HepG2 (cell line): Measurements from ENCODE around the gene NHERF2. TPM values are rescaled to one million over a fixed set of nuclear protein-coding genes. Genes with fewer than 3 reads are reported as not detected.
A peak's percentile ranks its signal among the peaks of the same experiment; 100 is the strongest.

ENCODE experiments used
- ATAC-seq: fragments of 200-7000 bp; cut with Tn5 transposase; 3 replicates; pipeline ENCODE4 v1.9.1; 2020; ENCODE audit warnings: mild to moderate bottlenecking, moderate library complexity
- BruUV-seq: library from RNA; stranded (reverse); fragments of 400-500 nt; replicated peaks from 2 replicates; lab custom pipeline; 2021; lab: Mats Ljungman, UMichigan
- CTCF ChIA-PET: fragments of 300-600 bp; formaldehyde crosslinking; extraction: SDS; loops from one replicate; lab custom pipeline; 2021; ENCODE audit warnings: low total read pairs, inconsistent platforms, low intra/inter-chr PET ratio; lab: Yijun Ruan, JAX
- POLR2A ChIA-PET: fragments of 350-600 bp; sonication (Branson Sonifier 250); formaldehyde crosslinking; loops from one replicate; lab custom pipeline; 2020; ENCODE audit warnings: antibody characterized with exemption, inconsistent platforms; lab: Yijun Ruan, JAX
- DNase-seq: peaks from one replicate; pipeline ENCODE4 v3.0.0-alpha.2; 2015; ENCODE audit warnings: low spot score
- FAIRE-seq: peaks from 3 replicates; lab custom pipeline; 2011; peaks lifted over from hg19 to GRCh38; lab: Jason Lieb, UNC
- H2AFZ ChIP-seq: one replicate; pipeline ENCODE4 v1.6.1; 2011; ENCODE audit warnings: low read length, inconsistent platforms
- H3K27ac ChIP-seq: fragments of 300-600 bp; 3 replicates; pipeline ENCODE4 v1.8.0; 2011; ENCODE audit warnings: mixed run types, mild to moderate bottlenecking, mixed read lengths, low read length, inconsistent platforms; ENCODE audit not compliant: insufficient read depth; ENCODE audit errors: extremely low read length
- H3K27me3 ChIP-seq, 2 experiments: fragments of 200-600 bp in 1 of 2; 2 replicates in 1 of 2; 3 replicates in 1 of 2; pipeline versions ENCODE4 v1.6.0 to v1.8.0; 2011; ENCODE audit warnings: low read length in 2 of 2, mild to moderate bottlenecking in 2 of 2, moderate library complexity in 2 of 2, inconsistent platforms in 1 of 2; ENCODE audit not compliant: insufficient read depth in 2 of 2, control insufficient read depth in 1 of 2
- H3K36me3 ChIP-seq, 2 experiments: fragments of 200-600 bp in 1 of 2; replicated peaks in 1 of 2; 2 replicates in 1 of 2; 3 replicates in 1 of 2; pipeline versions ENCODE4 v1.5.1 to v1.8.0; 2011; ENCODE audit warnings: low read length in 2 of 2, inconsistent platforms in 1 of 2; ENCODE audit not compliant: insufficient read depth in 2 of 2, control insufficient read depth in 1 of 2
- H3K4me1 ChIP-seq: 2 replicates; pipeline ENCODE4 v1.5.1; 2012; ENCODE audit warnings: low read length, inconsistent platforms; ENCODE audit not compliant: insufficient read depth
- H3K4me2 ChIP-seq: 2 replicates; pipeline ENCODE4 v1.6.0; 2011; ENCODE audit warnings: low read depth, low read length, inconsistent platforms
- H3K4me3 ChIP-seq, 3 experiments: fragments of 200-600 bp in 1 of 3; sonication (generic), shearing (Covaris generic) in 1 of 3; replicated peaks in 1 of 3; 2 replicates each; pipeline ENCODE4 v1.5.1; 2011 to 2016; ENCODE audit warnings: low read length in 3 of 3, inconsistent platforms in 2 of 3, low read depth in 2 of 3, mild to moderate bottlenecking in 2 of 3, control low read depth in 1 of 3, mixed read lengths in 1 of 3; ENCODE audit not compliant: insufficient read depth in 1 of 3
- H3K79me2 ChIP-seq: one replicate; pipeline ENCODE4 v1.6.1; 2011; ENCODE audit warnings: low read length, inconsistent platforms; ENCODE audit not compliant: insufficient read depth
- H3K9ac ChIP-seq: 2 replicates; pipeline ENCODE4 v1.6.0; 2011; ENCODE audit warnings: mild to moderate bottlenecking, low read depth, low read length, inconsistent platforms; ENCODE audit not compliant: insufficient read depth
- H3K9me3 ChIP-seq: 2 replicates; pipeline ENCODE4 v1.5.1; 2012; ENCODE audit warnings: mild to moderate bottlenecking, low read length
- H4K20me1 ChIP-seq: 2 replicates; pipeline ENCODE4 v1.6.0; 2011; ENCODE audit warnings: inconsistent platforms, mild to moderate bottlenecking, low read length, moderate library complexity; ENCODE audit not compliant: insufficient read depth
- AGO2 ChIP-seq: fragments of 200-400 bp; formaldehyde crosslinking; optimal IDR thresholded peaks from 2 replicates; pipeline ENCODE3; 2017; ENCODE audit warnings: mild to moderate bottlenecking, low read depth, low read length, moderate library complexity
- HNRNPL ChIP-seq: fragments of 200-400 bp; formaldehyde crosslinking; IDR thresholded peaks from 2 replicates; pipeline ENCODE4 v1.6.1; 2017; ENCODE audit warnings: mild to moderate bottlenecking, low read depth, low read length
- MIER3 ChIP-seq: IDR thresholded peaks from 2 replicates; pipeline ENCODE4 v1.6.1; 2016; ENCODE audit warnings: missing compliant biosample characterization, borderline replicate concordance
- MTF2 ChIP-seq: sonication (generic); formaldehyde crosslinking; IDR thresholded peaks from 2 replicates; pipeline ENCODE4 v1.5.0; 2020; ENCODE audit warnings: missing genetic modification reagents, borderline replicate concordance
- PCBP1 ChIP-seq: fragments of 200-400 bp; formaldehyde crosslinking; IDR thresholded peaks from 2 replicates; pipeline ENCODE4 v1.6.1; 2017; ENCODE audit warnings: mild to moderate bottlenecking, low read depth, low read length, borderline replicate concordance
- RFX3 ChIP-seq: IDR thresholded peaks from 2 replicates; pipeline ENCODE4 v1.6.1; 2016; ENCODE audit warnings: missing biosample characterization, missing genetic modification reagents
- SRY ChIP-seq: sonication (generic); formaldehyde crosslinking; IDR thresholded peaks from 2 replicates; pipeline ENCODE4 v1.8.0; 2022; ENCODE audit warnings: mild to moderate bottlenecking, missing genetic modification reagents
- ZNF205 ChIP-seq: IDR thresholded peaks from 2 replicates; pipeline ENCODE4 v1.6.1; 2018; ENCODE audit warnings: missing biosample characterization, missing genetic modification reagents
- WGBS: methylation state at CpG from one replicate; pipeline ENCODE4 v1.1.6; 2017; ENCODE audit warnings: low lambda C conversion rate; 5-methylcytosine and 5-hydroxymethylcytosine counted together
- in situ Hi-C: cut with HindIII; loops from 2 replicates; pipeline ENCODE4 v1.10.0; 2017; ENCODE audit warnings: low pct_unique_long_range_greater_than_20kb; ENCODE audit not compliant: extremely low pct_ligation_motif_present
- intact Hi-C: fragments of 100-400 bp; cut with micrococcal nuclease; formaldehyde crosslinking; loops from one replicate; pipeline ENCODE4 v1.10.0; 2022; ENCODE audit not compliant: unreplicated experiment
- polyA plus RNA-seq, 8 experiments: library from polyadenylated mRNA; depleted of rRNA in 3 of 8; stranded (reverse) in 7 of 8; unstranded in 1 of 8; fragments of >200 nt; fragmentation: Illumina TruSeq in 4 of 8; extraction: Trizol in 4 of 8; gene quantifications; 2 replicates each; pipeline versions ENCODE4 v1.2.1 to v1.2.3, GENCODE V29; 2011 to 2016; ENCODE audit warnings: low read depth in 4 of 8, missing spikeins in 1 of 8, mixed read lengths in 1 of 8; ENCODE audit not compliant: insufficient read depth in 1 of 8
- total RNA-seq, 5 experiments: library from RNA; depleted of rRNA; stranded (reverse); fragments of >200 nt; fragmentation: Illumina TruSeq; extraction: Trizol; gene quantifications; 2 replicates each; pipeline ENCODE4 v1.2.3, GENCODE V29; 2016; ENCODE audit warnings: low read depth in 1 of 5

NHERF2 gene
- total and polyA plus RNA-seq, 2 of the 13 experiments (the other 11 are each of a cell fraction or from before 2014, with no cell fraction given): 23.7 to 39.3 TPM

- CTCF ChIA-PET: no interaction called here
- H3K4me3 ChIP-seq: no peak overlapping the region
- WGBS: 97% methylated on average over 11 of the region's 15 CpGs
Measured at GRCh38 chr16:2037115-2037514, 10.4 kb downstream of the NHERF2 start.

GRCh38 chr16:2037647-2038381, 11.1 kb downstream of the NHERF2 start:
- DNase-seq (no peak), FAIRE-seq (no peak), ATAC-seq (no peak)
- Histone ChIP-seq H2AFZ (no peak overlapping the region), H3K36me3 (peaks cover 3 to 6% of the 10 kb centered on the region in 2 experiments; a peak in 3 of 5 replicates), H3K27me3 (no peaks in the 10 kb centered on the region), H3K79me2 (no peaks in the 10 kb centered on the region), H4K20me1 (no peaks in the 10 kb centered on the region), H3K4me1 (peaks cover 94% of the 10 kb centered on the region), H3K9ac (no peak overlapping the region), H3K4me3 (no peak overlapping the region), H3K9me3 (no peaks in the 10 kb centered on the region), H3K4me2 (no peak overlapping the region), H3K27ac (no peak overlapping the region)
- TSS peak; percentile 43 for BruUV-seq
- CTCF ChIA-PET: no interaction called here
- intact Hi-C loops (no loop called here), in situ Hi-C loops (no loop called here)
- TF ChIP-seq ZNF205 (CRISPR knock-in tag) (no peak), PCBP1 (0 out of 2 replicates have a peak, but pooled peaks have one; percentile 42), MTF2 (CRISPR knock-in tag) (no peak), MIER3 (CRISPR knock-in tag) (no peak)
- WGBS: 98% methylated on average over 25 of the region's 29 CpGs
- POLR2A ChIA-PET: interaction anchor here (4.2 to 4.8 kb wide), 2 partner anchors 9 to 12 kb away, joined by 62 to 67 read pairs; partner anchors contain the start of genes NHERF2, NTHL1 and TSC2

More at GRCh38 chr16:2037115-2037514, 10.4 kb downstream of the NHERF2 start:
- Histone ChIP-seq H2AFZ (no peak overlapping the region), H3K4me1 (peaks cover 99% of the 10 kb centered on the region), H3K9me3 (no peaks in the 10 kb centered on the region), H3K4me2 (no peak overlapping the region), H3K79me2 (no peaks in the 10 kb centered on the region), H3K27me3 (no peaks in the 10 kb centered on the region), H3K27ac (peak overlapping the region; percentile 90), H3K9ac (0 out of 2 replicates have a peak overlapping the region, but pooled peaks have one; percentile 5), H4K20me1 (no peaks in the 10 kb centered on the region), H3K36me3 (peaks cover 3 to 6% of the 10 kb centered on the region in 2 experiments; a peak in 3 of 5 replicates)
- intact Hi-C loops (no loop called here), in situ Hi-C loops (no loop called here)
- TF ChIP-seq HNRNPL (0 out of 2 replicates have a peak, but pooled peaks have one; percentile 46), SRY (CRISPR knock-in tag) (no peak), AGO2 (peak; percentile 6), RFX3 (CRISPR knock-in tag) (no peak)
- DNase-seq (no peak), ATAC-seq (no peak), FAIRE-seq (no peak)
- POLR2A ChIA-PET: interaction anchor here (4.2 to 4.8 kb wide), 2 partner anchors 10 to 12 kb away, joined by 62 to 67 read pairs; partner anchors contain the start of genes NHERF2, NTHL1 and TSC2
- no TSS peak for BruUV-seq
